OCI-LY3 (cell line): ENCODE measurements around the gene TPM4.

Source experiments
- EZH2phosphoT487 ChIP-seq: fragments of 200-600 bp; shearing (Covaris generic); IDR thresholded peaks from 2 replicates; pipeline ENCODE4 v1.6.1; 2018; ENCODE audit warnings: antibody characterized with exemption, mixed run types, low read depth
- TF ChIP-seq, protein P1 (sequence below): fragments of 200-600, 300-600 bp; sonication (generic); IDR thresholded peaks from 2 replicates; pipeline ENCODE4 v1.5.1; 2014; ENCODE audit warnings: antibody characterized with exemption, low read length, low read depth

- TF ChIP-seq, protein P1, sequence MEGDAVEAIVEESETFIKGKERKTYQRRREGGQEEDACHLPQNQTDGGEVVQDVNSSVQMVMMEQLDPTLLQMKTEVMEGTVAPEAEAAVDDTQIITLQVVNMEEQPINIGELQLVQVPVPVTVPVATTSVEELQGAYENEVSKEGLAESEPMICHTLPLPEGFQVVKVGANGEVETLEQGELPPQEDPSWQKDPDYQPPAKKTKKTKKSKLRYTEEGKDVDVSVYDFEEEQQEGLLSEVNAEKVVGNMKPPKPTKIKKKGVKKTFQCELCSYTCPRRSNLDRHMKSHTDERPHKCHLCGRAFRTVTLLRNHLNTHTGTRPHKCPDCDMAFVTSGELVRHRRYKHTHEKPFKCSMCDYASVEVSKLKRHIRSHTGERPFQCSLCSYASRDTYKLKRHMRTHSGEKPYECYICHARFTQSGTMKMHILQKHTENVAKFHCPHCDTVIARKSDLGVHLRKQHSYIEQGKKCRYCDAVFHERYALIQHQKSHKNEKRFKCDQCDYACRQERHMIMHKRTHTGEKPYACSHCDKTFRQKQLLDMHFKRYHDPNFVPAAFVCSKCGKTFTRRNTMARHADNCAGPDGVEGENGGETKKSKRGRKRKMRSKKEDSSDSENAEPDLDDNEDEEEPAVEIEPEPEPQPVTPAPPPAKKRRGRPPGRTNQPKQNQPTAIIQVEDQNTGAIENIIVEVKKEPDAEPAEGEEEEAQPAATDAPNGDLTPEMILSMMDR, result no peak
- TF ChIP-seq EZH2phosphoT487, result no peak
Measured at GRCh38 chr19:16076958-16077611, 790 bp downstream of the TPM4 start.
